ENCODE results near the gene RIN3. TPM values are rescaled to one million over a fixed set of nuclear protein-coding genes. Genes with fewer than 3 reads are reported as not detected.
A peak's percentile ranks its signal among the peaks of the same experiment; 100 is the strongest.

Gene RIN3
- total and polyA plus RNA-seq, 12 donors: 3.9 to 63.2 (median 30.3) TPM

- H3K27ac ChIP-seq: peak overlapping the region; percentile 45 to 92 (median 70)
- WGBS, 4 donors: 46 to 55% (median 53%) methylated on average over 4 of the region's 4 CpGs
- no peaks in the 10 kb centered on the region for H3K27me3 ChIP-seq
- intact Hi-C loops (cut with DNase I): no loop called here
- H3K4me3 ChIP-seq: no peak overlapping the region
- no peaks in the 10 kb centered on the region for H3K9me3 ChIP-seq (replicated peaks in 1 of 3)
- H3K36me3 ChIP-seq (replicated peaks in 1 of 2): no peaks in the 10 kb centered on the region
- peaks cover 7 to 12% of the 10 kb centered on the region in 2 donors for H3K4me1 ChIP-seq (replicated peaks in 1 of 2)
- peak in 1 of 2 donors; percentile 49 for TF ChIP-seq POLR2A (IDR thresholded peaks at IDR 0.05)
- TF ChIP-seq, protein P1, sequence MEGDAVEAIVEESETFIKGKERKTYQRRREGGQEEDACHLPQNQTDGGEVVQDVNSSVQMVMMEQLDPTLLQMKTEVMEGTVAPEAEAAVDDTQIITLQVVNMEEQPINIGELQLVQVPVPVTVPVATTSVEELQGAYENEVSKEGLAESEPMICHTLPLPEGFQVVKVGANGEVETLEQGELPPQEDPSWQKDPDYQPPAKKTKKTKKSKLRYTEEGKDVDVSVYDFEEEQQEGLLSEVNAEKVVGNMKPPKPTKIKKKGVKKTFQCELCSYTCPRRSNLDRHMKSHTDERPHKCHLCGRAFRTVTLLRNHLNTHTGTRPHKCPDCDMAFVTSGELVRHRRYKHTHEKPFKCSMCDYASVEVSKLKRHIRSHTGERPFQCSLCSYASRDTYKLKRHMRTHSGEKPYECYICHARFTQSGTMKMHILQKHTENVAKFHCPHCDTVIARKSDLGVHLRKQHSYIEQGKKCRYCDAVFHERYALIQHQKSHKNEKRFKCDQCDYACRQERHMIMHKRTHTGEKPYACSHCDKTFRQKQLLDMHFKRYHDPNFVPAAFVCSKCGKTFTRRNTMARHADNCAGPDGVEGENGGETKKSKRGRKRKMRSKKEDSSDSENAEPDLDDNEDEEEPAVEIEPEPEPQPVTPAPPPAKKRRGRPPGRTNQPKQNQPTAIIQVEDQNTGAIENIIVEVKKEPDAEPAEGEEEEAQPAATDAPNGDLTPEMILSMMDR (IDR thresholded peaks at IDR 0.05): no peak
- DNase-seq: peak in 6 of 7 donors; percentile 65 to 87 (median 81)
Measured at GRCh38 chr14:92503756-92504491, 9.7 kb upstream of the RIN3 start.

- no peak for DNase-seq
- no peak overlapping the region for H3K27ac ChIP-seq
- H3K36me3 ChIP-seq (replicated peaks in 1 of 2): no peaks in the 10 kb centered on the region
- H3K9me3 ChIP-seq (replicated peaks in 1 of 3): no peaks in the 10 kb centered on the region
- no peaks in the 10 kb centered on the region for H3K27me3 ChIP-seq
- H3K4me1 ChIP-seq (replicated peaks in 1 of 2): peaks cover 7 to 12% of the 10 kb centered on the region in 2 donors
- no peak overlapping the region for H3K4me3 ChIP-seq
- TF ChIP-seq POLR2A (IDR thresholded peaks at IDR 0.05): no peak
- TF ChIP-seq, protein P1 (IDR thresholded peaks at IDR 0.05): no peak
- intact Hi-C loops (cut with DNase I): no loop called here
- WGBS, 4 donors: 87 to 96% (median 94%) methylated on average over 5 of the region's 5 CpGs
Measured at GRCh38 chr14:92505826-92506225, 7.8 kb upstream of the RIN3 start.

DNA sequence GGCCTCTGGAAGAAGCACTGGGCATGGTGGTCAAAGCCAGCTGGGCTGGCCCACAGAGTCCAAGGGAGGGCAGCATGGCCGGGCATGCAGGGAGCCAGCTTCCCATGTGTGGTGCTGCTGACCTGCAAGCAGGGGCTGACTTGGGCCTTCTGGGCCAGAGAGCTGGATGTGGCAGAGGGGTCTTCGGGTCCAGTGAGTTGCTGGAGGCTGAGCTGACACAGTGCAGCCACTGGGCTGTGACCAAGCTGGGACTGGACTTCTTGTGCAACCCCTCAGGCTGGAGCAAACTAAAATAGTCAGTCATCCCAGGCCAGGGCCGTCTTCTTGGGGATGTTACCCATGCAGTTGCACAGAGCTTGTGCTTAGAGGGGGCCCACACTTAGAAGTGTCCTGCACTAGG lies 7.3 kb upstream of the RIN3 start:
- TF ChIP-seq, protein P1 (IDR thresholded peaks at IDR 0.05): no peak
- no peak for TF ChIP-seq POLR2A (IDR thresholded peaks at IDR 0.05)
- 67 to 94% (median 87%) methylated on average over 1 to 3 of the region's 3 CpGs for WGBS, 4 donors

DNA sequence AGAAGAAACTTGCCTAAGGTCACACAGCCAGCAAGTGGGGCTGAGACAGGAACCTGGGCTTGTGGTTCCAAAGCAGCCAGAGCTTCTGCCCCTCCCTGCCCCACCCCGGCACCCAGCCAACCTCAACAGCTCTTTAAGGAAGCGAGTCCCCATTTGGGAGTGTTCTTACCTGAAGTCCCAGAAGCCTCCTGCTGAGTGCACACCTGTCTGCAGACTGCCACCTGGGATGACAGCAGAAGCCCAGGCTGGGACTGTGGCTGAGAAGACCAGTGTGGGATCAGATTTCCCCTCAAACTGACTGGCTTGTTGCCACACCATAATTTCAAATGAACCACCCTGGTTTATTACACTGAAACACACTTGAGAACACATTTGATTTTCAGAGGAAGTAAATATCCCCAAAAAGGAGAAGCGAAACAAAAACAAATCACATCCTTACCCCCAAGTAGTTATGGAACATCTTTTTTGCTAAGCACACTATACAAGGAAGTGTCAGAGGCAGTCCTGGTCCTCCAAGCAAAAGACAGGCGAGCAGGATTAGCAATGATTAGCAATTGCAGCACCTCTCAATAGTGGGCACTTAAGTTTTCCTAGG lies 6.3 kb upstream of the RIN3 start:
- Histone ChIP-seq H3K27ac (no peak overlapping the region), H3K27me3 (no peaks in the 10 kb centered on the region), H3K36me3 (replicated peaks in 1 of 2) (no peaks in the 10 kb centered on the region), H3K4me3 (no peak overlapping the region), H3K4me1 (replicated peaks in 1 of 2) (peaks cover 7 to 12% of the 10 kb centered on the region in 2 donors), H3K9me3 (replicated peaks in 1 of 3) (no peaks in the 10 kb centered on the region)
- 67 to 93% (median 80%) methylated on average over 2 to 4 of the region's 4 CpGs for WGBS, 4 donors
- intact Hi-C loops (cut with DNase I): no loop called here
- no peak for DNase-seq
- TF ChIP-seq, protein P1 (IDR thresholded peaks at IDR 0.05): no peak
- no peak for TF ChIP-seq POLR2A (IDR thresholded peaks at IDR 0.05)

More for the DNA sequence above, 7.3 kb upstream of the RIN3 start:
- intact Hi-C loops (cut with DNase I): no loop called here
- H3K9me3 ChIP-seq (replicated peaks in 1 of 3): no peaks in the 10 kb centered on the region
- no peak overlapping the region for H3K27ac ChIP-seq
- no peak overlapping the region for H3K4me3 ChIP-seq
- H3K36me3 ChIP-seq (replicated peaks in 1 of 2): no peaks in the 10 kb centered on the region
- H3K4me1 ChIP-seq (replicated peaks in 1 of 2): peaks cover 7 to 12% of the 10 kb centered on the region in 2 donors
- no peak for DNase-seq
- no peaks in the 10 kb centered on the region for H3K27me3 ChIP-seq

All from adrenal gland (tissue), 12 donors.